ENCODE data around the gene NFU1.
"Not testable (repeated sequence)": the region's sequence is repeated elsewhere in the genome, so short reads cannot be mapped to it uniquely, and the experiment has no call there.

NFU1 gene

GRCh38 chr2:69450735-69451416, 13.6 kb upstream of the NFU1 start:
- no peak for DNase-seq (ENCODE audit: low spot score)

GRCh38 chr2:69449906-69450305, 12.7 kb upstream of the NFU1 start:
- DNase-seq (ENCODE audit: low spot score) = no peak

- DNase-seq (ENCODE audit: low spot score) = not testable (repeated sequence)
These were observed 6.4 kb upstream of the NFU1 start for GRCh38 chr2:69443673-69444072.

GRCh38 chr2:69439499-69439898, 2.3 kb upstream of the NFU1 start:
- DNase-seq (ENCODE audit: low spot score) = not testable (repeated sequence)

GRCh38 chr2:69438580-69438979, 1.3 kb upstream of the NFU1 start:
- DNase-seq (ENCODE audit: low spot score) = no peak

GRCh38 chr2:69437751-69438154, 518 bp upstream of the NFU1 start:
- no peak for DNase-seq (ENCODE audit: low spot score)

- DNase-seq (ENCODE audit: low spot score) = no peak
These were observed 668 bp downstream of the NFU1 start for GRCh38 chr2:69436596-69436937.

- DNase-seq (ENCODE audit: low spot score) = no peak
These were observed 2.5 kb downstream of the NFU1 start for GRCh38 chr2:69434753-69435152.

GRCh38 chr2:69429491-69430183, 7.6 kb downstream of the NFU1 start:
- no peak for DNase-seq (ENCODE audit: low spot score)

- DNase-seq (ENCODE audit: low spot score) = no peak
These were observed 8.3 kb downstream of the NFU1 start for GRCh38 chr2:69428981-69429380.

GRCh38 chr2:69424419-69424818, 12.8 kb downstream of the NFU1 start:
- DNase-seq (ENCODE audit: low spot score) = no peak

GRCh38 chr2:69422198-69422597, 15.0 kb downstream of the NFU1 start:
- DNase-seq (ENCODE audit: low spot score) = no peak

GRCh38 chr2:69419111-69419510, 18.1 kb downstream of the NFU1 start:
- not testable (repeated sequence) for DNase-seq (ENCODE audit: low spot score)

GRCh38 chr2:69416147-69416546, 21.1 kb downstream of the NFU1 start:
- DNase-seq (ENCODE audit: low spot score) = no peak

- no peak for DNase-seq (ENCODE audit: low spot score)
These were observed 26.1 kb downstream of the NFU1 start for GRCh38 chr2:69411120-69411519.

GRCh38 chr2:69405306-69405705, 31.9 kb downstream of the NFU1 start:
- DNase-seq (ENCODE audit: low spot score) = no peak

- DNase-seq (ENCODE audit: low spot score) = no peak
These were observed 37.1 kb downstream of the NFU1 start for GRCh38 chr2:69400121-69400520.

- no peak for DNase-seq (ENCODE audit: low spot score)
These were observed 40.0 kb downstream of the NFU1 start for GRCh38 chr2:69397234-69397633.

GRCh38 chr2:69395866-69396265, 41.4 kb downstream of the NFU1 start:
- DNase-seq (ENCODE audit: low spot score) = no peak

GRCh38 chr2:69393963-69394362, 43.3 kb downstream of the NFU1 start:
- DNase-seq (ENCODE audit: low spot score) = no peak

GRCh38 chr2:69390471-69390870, 46.8 kb downstream of the NFU1 start:
- DNase-seq (ENCODE audit: low spot score) = no peak

- DNase-seq (ENCODE audit: low spot score) = peak; percentile 21
These were observed 47.2 kb downstream of the NFU1 start for GRCh38 chr2:69390001-69390400.

GRCh38 chr2:69389271-69389670, 48.0 kb downstream of the NFU1 start:
- no peak for DNase-seq (ENCODE audit: low spot score)

Data from AG20443 (cell line).